HG03196 (cell line): Measurements from ENCODE around the gene ID3.
"Not testable (repeated sequence)": the region's sequence is repeated elsewhere in the genome, so short reads cannot be mapped to it uniquely, and the experiment has no call there.

Source experiments
- ATAC-seq: cut with Tn5 transposase; IDR thresholded peaks from one replicate; pipeline ENCODE4 v1.9.1; 2021; ENCODE audit not compliant: unreplicated experiment

The ID3 gene

DNA sequence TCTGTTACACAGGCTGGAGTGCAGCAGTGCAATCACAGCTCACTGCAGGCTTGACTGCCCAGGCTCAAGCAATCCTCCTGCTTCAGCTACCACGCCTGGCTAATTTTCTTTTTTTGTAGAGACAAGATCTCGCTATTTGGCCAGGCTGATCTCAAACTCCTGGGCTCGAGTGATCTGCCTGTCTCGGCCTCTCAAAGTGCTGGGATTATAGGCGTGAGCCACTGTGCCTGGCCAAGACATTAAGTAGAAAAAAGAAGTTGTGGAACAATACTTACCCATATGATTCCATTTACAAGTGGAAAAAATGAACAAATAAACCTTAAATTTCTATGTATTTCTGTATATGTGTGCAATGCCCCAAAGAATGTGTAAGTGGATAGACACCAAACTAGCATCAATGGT lies 30.3 kb upstream of the ID3 start:
- no peak for ATAC-seq

DNA sequence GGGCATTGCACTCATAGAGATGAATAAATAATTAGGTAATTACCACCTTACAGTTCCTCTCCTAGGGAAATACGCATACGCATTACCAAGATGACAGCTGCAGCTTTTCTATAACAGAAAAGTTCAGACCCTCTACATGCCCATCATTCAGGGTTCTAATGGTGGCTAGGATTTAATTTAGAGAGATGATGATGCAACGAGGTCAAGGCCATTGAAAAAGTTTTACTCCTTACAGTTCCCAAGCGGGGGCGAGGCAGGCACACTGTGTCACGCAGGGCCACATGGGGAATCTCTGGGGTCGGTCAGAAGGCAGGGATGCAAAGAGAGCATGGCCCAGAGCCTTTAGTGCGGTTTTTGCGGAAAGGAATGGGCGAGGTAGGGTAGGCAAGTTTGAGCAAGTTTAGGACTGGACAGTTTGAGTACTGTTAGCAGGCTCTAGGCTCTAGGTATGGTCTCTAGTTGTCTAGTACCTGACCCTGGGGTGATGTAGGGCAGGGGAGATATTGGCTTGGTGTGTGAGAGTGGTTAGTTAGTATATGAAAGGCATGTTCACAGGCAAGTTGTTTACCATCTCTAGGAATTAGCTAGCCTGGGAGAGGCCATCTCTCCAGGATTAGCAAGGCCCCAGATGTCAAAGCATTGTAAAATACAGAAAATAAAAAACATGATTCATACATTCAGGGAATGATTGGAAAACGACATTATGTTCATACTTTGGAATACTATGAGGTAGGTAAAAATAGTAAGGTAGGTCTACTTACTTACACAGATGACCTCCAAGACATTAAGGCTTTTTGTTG lies 29.6 kb upstream of the ID3 start:
- ATAC-seq: no peak

DNA sequence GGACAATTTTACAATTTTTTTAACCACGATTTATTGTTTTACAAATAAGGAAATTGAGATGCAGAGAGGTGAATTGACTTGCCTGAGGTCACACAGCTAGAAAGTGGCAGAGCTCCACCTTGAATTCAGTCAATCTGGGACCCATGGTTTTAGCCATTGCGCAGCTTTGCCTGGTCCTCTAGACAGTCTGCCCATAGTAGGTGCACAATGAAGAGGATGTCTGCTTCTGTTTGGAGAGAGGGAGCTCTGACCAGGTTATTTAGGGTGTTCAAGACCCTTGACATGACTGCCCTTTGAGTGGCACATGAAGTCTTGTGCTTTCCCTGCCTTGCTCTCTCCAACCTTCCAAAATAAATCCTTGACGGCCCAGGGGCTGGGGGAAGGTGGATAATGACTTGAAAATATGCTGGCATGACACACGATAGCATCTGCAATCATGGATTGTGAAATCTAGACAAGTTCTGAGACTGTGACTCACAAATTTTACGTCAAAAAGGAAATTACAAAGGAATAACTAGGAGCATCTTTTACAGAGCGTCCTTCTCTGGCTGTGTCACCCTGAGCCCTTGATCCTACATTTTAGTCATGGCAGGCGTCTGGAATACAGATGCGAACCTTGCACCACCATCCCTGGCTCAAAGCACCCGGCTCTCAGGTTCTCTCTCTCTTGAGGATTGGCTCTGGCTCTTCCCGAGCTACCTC lies 26.2 kb upstream of the ID3 start:
- no peak for ATAC-seq

DNA sequence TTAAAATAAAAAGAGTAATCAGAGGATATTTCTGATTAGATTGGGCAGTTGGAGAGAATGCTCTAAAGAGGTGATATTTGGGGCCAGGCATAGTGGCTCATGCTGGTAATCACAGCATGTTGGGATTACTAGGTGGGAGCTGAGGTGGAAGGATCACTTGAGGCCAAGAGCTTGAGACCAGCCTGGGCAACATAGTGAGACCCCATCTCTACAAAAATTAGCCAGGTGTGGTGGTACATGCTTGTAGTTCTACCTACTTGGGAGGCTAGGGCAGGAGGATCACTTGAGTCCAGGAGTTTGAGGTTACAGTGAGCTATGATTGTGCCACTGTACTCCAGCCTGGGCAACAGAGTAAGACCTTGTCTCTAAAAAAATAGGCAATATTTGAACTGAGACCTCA lies 24.4 kb upstream of the ID3 start:
- not testable (repeated sequence) for ATAC-seq

DNA sequence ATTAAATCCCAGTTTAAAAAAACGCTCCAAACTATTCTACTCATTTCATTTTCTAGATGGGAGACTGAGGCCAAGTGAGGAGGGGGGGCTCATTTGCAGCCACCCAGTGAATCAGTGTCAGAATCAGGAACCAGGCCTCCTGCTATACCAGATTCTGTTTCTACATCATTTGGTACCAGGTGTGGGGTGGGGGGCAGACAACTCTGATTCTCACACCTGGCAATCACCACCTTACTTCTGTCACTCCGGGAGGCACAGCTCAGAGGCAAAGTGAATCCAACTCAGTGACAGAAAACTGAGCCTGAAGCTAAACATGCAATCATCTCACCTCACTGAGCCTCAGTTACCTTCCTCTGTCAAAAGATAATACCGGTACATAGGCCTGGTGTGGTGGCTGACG lies 23.5 kb upstream of the ID3 start:
- ATAC-seq: no peak

DNA sequence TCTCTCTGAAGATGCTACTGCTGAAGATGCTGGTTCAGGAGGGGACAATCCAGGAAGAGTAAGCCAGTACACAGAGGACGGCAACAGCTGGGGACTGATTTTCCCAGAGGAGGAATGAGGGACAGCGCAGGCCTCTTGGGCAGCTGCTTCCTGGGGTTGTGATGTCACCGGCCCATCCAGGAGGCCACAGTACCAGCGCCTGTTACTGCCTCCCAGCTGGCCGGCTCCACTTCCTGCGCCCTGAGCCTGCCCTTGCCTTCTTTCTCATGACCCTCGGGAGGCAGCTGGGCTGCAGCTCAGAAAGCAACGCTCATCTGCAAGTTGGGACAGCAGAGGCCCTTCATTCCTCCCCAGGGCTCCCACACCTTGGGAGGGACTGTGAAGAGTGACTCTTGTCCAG lies 21.9 kb upstream of the ID3 start:
- no peak for ATAC-seq

DNA sequence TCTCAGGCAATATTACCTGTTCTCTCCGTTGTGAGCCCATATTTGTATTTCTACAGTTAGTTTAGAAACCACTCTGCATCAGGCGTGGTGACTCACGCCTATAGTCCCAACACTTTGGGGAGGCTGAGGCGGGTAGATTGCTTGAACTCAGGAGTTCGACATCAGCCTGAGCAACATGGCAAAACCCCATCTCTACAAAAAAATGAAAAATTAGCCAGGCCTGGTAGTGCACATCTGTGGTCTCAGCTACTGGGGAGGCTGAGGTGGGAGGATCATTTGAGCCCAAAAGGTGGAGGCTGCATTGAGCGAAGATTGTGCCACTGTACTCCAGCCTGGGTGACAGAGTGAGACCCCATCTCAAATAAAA lies 19.7 kb upstream of the ID3 start:
- no peak for ATAC-seq

DNA sequence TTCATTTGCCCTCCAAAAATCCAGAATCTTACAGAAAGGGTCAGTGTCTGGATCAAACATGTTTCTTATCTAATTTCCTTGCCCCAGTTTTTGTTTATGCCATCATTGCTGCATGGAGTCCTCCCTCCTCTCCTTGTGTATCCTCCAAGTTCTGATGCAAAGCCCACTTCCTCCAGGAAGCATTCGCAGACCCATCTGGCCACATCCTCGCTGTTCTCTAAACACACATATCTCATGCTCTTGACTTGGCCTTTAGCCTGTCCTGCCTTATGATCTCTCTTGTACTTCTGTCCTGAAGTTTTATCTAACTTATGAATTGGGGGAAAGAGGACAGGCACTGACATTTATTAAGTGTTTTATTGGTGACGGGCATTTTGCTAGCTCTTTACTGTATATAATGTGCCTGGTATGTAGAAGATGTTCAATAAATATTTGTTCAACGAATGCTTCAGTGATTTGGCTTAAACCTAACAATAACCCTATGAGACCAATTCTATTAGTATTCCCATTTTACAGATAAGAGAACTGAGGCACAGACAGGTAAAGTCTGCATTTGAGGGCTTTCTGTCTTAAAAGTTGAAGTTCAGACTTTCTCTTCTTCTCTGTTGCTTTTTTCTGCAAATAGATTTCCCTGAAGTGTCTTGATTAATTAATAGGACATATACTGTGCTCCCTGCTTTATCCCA lies 19.2 kb upstream of the ID3 start:
- ATAC-seq: no peak

DNA sequence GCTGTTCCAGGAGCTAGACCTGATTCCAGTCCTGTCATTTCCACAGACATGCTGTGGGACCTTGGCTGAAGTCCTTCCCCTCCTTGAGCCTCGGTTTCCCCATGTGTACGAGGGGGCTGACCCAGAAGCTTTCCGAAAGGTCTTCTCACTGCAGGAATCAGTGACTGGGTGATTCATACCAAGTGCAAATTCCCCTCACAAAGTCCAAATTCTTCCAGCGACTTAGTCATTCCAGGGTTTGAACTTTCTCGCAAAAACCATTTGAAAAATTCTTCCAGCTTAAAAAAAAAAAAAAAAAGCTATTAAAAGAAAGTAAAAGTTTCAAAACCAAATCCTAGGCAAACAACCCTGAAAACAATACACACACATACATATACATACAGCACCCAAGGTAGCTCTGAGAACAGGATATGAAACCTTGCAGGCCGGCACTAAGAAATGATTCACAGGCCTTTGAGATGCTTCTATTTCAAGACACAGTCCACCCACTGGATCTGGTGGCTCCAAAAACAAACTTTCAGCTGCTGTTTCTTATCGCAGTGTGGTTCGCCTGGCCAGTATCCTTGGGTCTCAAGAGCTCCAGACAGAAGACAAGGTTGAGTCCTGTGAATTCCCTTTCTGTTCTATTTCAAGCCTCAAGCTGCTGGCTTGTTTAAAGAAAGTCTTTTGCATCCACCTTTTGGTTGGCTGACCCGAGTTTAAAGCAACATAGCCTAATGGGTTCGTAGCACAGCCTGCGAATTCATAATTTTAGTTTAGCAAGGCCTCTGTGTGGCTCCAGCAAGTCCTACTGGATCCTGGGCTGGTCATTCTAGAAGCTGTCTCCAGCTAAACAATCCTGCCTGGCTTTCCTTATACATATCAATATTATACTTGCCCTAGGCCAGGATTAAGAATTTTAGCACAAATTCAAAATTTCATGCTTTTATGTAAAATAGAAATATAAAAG lies 18.0 kb upstream of the ID3 start:
- ATAC-seq: peak; percentile 63

DNA sequence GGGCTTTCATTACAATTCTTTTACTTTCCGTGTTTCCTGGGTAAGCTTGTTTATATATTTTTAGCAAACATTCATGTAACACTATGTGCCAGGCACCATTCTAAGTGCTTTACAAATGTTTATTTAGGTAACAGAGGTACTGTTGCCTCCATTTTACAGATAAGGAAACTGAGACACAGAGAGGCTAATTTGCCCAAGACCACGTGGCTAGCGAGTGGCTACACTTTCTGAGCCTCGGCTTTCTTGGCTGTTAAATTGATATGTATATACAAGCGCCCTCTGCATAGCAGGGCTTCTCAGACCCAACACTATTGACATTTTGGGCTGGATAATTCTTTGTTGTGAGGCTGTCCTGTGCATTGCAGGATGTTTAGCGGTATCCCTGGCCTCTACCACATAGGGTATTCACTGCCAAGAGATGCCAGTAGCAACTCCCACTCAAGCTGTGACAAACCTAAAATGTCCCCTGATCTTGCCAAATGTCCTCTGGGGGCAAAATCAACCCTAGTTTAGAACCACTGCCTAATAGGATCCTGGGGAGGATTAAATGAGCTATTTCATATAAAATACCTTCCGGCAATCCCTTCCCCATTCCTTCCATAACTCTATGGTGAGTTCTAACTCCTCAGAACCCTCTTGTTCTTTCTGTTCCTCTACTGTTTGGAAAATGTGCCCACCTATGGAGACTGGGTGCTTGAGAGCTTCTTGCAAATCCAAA lies 17.2 kb upstream of the ID3 start:
- ATAC-seq: no peak

DNA sequence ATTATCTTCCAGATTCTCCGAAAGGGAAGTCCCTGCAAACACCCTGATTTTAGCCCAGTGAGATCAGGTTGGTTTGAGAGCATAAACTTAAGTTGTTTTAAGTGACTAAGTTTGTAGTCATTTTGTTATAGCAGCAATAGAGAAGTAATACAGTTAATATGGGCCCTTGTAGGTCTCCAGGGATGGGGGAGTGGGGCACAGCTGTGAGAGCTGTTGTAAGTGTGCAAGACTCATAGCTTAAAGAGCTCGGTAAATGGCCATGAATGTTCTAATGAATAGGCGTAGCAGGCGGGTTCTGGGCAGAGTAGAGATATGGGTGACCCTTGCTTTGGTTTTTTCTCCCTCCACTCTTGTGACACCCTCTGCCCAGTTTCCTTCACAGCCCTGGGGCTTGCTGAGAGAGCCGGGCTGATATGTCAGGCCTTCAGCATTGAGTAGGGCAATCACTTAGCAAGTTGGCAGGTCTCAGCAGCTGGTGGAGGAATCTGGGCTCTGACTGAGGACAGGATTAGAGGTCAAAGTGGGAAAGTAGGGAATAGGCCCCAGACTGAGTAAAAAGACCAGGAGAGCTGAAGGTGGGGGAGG lies 16.0 kb upstream of the ID3 start:
- ATAC-seq: no peak

DNA sequence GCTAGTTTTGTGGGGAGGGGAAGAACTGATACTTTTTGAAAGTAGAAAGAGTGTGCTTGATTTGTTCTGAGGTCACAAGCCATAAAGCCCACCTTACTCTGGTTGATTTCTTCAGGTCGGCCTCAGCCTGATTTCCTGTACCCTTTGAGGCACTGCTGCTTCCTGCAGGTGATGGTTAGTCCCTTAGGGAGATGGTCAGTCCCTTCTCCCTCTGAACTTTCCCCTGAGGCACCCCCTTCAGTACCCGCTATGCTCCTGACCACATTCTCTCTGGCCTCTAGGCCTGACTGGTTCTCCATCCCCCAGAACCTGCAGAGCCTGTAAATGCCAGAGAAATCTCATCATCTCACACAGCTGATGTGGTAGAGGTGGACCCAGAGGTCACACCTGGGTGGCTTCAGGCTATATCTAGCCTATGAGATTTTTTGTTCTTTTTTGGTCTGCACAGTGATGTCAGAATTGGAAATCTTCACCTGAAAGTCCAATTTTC lies 15.0 kb upstream of the ID3 start:
- peak; percentile 39 for ATAC-seq

DNA sequence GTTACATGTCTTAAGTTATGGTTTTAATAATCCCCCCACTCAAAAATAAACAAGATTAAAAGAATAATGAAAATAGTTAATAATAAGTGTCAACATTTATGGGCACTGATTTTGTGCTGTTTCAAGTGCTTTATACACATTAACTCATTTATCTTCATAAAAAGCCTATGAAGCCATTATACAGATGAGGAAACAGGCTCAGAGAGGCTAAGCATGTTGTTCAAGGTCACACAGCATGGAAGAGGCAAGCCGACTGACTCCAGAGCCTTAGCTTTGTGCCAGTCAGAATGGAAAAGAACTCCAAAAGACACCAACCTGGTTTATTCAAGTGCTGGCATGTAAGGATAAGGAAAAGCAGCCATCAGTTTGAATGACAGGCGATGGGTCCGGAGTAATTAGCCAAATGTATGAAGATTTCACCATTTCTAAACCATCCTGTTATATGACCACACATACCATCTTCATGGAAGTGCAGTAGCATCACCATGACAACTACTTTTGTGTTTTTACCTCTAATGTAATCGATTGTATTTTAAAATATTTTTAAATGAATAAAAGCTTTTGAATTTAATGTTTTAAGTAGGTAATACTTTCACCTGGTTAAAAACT lies 14.4 kb upstream of the ID3 start:
- no peak for ATAC-seq

DNA sequence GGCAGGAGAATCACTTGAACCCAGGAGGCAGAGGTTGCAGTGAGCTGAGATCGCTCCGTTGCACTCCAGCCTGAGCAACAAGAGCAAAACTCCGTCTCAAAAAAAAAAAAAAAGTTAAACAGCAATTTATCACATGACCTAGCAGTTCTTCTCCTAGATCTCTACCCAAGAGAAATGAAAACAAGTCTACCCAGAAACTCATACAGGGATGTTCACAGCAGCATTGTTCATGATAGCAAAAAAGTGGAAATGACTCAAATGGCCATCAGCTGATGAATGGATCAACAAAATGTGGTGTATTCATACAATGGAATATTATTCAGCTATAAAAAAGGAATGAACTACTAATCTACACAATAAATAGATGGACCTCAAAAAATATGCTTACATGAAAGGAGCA lies 12.2 kb upstream of the ID3 start:
- no peak for ATAC-seq

DNA sequence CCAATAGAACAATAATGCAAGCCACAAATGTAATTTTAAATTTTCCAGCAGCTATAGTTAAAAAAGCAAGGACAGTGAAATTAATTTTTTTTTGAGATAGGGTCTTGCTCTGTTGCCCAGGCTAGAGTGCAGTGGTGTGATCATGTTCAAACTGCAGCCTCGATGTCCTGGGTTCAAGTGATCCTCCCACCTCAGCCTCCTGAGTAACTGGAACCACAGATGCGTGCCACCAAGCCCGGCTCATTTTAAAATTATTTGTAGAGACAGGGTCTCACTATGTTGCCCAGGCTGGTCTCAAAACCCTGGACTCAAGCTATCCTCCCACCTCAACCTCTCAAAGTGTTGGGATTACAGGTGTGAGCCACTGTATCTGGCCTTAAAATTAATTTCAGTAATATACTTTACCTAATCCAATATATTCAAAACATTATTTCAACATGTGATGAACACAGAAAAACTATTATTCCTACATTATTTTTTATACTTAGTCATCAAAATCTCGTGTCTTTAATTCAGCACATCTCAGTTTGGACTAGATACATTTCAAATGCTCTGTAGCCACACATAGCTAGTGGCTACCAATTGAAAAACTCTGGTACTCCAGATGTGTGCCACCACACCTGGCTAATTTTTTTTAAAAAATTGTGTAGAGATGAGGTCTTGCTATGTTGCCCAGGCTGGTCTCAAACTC lies 10.8 kb upstream of the ID3 start:
- no peak for ATAC-seq

DNA sequence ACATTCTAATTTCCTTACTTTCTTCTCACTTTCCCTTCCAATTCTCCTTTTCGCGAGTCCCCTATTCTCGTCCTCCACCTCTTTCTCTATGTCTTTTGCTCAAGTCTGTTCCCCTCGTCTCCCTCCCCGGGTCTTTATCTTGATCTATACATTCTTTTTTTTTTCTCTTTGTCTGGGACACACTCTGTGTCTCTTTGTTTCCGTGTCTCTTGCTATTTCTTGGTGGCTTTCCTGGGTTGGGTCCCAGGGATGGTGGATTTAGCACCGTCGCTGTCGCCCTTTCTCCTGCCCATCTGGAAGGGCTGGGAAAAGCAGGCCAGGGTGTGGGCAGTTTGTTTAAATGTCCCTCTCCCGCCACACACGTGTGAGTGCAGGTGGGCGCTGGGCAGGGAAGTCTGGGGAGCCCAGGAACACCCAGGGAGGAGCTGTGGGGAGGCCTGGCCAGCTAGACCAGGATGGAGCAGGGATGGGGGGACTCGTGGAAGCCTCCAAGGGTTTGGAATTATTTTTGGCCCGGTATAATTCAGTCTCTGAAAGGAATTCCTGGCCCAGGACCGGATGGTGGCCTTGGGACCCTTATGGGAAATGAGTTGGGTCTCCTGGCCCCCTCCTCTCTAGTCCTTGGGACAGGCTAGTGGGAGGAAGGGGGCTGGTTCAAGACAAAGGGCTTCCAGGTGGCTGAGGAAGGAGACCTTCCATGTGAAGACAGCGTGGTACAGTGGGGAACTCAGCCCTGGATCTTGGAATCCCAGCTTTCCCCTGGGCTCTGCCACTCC lies 9.5 kb upstream of the ID3 start:
- ATAC-seq: no peak

DNA sequence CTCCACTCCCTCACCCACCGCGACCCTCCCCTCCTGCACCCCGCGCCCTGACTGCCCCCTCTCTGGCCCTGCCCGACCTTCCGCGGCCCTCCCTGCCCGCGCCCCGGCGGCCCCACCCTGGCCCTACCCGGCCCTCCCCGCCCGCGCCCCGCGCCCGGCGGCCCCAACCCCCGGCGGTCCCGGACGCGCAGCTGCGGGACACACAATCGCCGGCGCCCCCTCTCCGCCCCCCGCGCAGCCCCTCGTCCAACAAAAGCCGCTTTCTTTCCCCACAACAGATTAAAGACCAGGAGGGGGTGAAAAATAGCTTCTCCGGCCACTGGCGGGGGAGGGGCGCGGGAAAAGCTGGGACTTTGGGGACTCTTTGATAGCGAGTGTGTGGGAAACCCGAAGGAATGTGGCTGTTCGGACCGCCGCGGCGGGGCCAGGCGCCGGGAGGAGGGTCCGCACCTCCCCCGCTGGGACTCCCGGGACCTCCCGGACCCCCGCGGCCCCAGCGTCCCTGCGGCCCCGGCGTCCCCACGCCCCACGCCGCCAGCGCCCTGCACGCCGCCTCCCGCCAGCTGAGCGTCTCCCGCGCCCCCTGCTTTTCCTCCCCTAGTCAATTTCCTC lies 8.8 kb upstream of the ID3 start:
- no peak for ATAC-seq

DNA sequence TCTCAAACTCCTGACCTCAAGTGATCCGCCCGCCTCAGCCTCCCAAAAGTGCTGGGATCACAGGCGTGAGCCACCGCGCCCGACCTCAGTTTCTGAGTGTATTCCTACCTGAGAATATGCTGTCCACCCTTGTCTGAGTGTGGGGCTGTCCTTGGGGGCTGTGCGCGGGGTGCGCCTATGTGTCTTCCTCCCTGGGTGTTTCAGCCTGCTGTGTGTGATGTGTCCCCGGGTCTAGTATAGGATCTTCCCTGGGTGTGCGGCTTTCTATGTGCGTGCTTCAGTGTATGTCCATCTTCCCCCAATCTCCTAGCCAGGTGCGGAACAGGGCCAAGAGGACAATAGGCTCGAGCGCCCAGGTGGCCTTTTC lies 8.3 kb upstream of the ID3 start:
- no peak for ATAC-seq
